HG03439 (cell line): ENCODE data around the gene TRIM65.
"Not testable (repeated sequence)": the region's sequence is repeated elsewhere in the genome, so short reads cannot be mapped to it uniquely, and the experiment has no call there.

Experiments used
- ATAC-seq: cut with Tn5 transposase; IDR thresholded peaks from one replicate; pipeline ENCODE4 v1.9.1; 2021; ENCODE audit warnings: mild to moderate bottlenecking, moderate library complexity; ENCODE audit not compliant: unreplicated experiment

TRIM65 gene

DNA sequence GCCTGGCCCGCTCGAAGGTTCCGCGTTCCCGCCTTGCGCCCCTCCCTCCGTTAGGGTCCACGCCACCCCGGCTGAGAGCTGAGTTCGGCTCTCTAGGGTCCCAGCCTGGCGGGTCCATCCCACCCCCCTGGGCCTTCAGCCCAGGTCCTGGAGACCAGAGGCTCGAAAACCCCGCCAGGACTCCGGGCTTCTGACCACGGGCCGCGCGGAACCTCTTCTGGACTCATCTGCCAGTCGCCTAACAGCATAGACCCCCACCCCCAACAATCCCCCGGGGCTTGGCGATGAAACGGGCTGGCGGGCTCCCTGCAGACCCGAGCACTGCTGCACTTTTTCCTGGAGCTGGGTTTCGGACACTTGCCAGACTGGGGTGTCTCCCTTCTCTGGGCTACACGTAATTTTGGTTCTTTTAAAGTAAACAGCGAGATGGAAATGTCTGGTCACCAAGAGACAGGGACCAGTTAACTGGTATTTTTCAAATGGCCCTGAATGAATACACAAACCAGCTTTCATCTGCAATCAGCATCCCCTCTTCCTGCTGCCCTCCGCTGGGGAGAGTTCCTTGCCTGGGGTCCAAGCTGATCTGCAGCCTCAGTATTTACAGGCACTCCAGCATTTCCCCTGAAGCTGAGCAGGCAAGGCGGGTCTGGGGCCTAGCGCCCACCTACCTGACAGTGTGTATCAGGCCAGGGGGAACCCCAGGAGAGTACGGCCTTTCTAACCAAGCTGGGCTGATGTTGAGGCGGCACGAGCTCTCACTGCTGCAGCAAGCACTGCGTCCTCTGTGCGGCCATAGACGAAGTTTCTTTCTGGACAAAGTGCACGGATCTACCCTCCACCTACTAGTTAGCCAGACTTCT, 639 bp upstream of the TRIM65 start:
- ATAC-seq = no peak

DNA sequence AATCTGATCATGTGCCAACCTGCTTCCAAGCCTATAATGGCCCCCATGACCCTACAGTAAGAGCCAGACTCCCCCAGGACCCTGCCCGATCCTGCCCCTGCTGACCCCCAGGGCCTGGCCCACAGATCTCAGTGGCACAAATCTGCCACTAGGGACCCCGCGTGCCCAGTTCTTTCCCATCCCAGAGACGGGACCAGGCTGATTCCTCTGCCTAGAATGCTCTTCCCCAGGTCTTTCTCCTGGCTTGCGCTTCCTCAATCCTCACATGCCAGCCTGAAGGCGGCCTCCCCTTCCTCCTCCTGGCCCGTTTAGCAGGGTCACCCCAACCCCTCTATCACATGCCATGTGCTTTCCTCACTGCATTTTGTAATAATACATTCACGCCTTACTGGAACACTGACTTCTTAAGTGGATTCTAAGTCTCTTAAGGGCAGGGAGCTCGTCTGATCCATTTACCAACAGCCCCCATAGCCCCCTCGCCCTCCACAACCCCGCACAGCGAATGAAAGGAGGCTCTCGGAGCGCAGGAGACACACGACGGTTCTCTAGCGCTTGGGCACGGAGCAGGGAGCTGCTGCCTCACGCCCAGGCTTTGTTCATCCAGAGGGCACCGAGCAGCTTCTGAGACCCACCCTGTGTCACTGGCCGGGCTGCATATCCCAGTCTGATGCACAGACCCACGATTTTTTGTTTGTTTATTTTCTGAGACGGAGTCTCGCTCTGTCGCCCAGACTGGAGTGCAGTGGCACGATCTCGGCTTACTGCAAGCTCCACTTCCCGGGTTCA, 1.2 kb downstream of the TRIM65 start:
- ATAC-seq = no peak

DNA sequence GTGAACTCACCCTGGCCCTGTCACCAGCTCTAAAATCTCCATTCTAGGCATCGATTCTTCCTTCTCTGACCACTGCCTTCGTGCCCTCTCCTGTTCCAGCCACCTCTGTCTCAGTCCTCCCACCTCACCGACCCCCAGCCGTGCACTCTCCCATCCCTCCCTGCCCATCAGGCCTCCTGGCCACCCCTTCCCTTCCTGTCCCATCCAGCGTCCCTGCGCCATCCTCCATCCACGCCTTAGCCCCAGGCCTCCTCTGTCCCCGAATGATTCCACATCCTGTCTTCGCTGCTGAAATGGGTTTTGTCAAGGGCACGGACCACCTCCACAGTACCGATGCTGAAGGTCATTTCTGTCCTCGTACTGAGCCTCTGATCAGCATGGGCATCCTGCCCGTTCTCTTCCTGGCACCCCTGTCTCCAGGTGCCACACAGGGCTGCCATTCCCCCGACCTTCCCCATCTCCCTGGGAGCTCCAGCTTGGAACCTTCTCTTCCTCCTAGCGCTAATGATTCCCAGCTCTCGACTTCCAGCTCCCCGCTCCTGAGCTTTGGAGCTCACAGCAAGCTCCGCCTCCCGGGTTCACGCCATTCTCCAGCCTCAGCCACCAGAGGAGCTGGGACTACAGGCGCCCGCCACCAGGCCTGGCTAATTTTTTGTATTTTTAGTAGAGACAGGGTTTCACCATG, 2.6 kb downstream of the TRIM65 start:
- ATAC-seq = no peak

DNA sequence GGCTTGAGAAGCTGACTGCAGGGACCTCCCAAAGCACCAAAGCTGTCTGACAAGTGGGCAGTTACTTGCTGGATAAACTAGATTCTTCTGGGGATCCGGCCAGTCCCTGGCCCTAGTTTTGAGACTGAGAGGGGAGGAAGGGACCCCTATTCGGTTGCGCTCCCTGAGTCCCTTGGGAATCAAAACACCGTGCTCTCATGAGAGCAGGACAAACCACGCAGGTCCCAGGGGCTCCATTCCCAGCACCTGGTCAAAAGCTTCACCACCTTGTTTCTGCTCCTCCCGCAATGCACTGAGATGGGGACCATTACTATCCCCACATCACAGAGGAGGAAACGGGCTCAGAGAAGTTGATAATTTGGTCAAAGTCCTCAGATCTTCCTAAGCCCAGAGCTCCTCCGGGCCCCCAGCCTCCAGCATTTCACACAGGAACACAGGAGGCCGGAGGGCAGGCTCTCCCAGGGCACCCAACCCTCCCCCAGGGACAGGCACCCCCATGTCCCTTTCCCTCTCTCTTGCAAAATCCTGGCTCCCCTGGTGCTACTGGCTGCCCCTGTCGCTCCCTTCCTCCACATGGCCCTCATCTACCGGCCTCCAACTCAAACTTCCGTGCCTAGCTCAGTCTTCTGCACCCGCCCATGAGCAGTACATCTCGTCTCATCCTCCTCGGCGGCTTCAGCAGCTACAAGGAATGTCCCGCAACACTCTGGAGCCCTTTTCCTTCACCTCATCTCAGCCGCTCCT, 3.3 kb downstream of the TRIM65 start:
- ATAC-seq = no peak

DNA sequence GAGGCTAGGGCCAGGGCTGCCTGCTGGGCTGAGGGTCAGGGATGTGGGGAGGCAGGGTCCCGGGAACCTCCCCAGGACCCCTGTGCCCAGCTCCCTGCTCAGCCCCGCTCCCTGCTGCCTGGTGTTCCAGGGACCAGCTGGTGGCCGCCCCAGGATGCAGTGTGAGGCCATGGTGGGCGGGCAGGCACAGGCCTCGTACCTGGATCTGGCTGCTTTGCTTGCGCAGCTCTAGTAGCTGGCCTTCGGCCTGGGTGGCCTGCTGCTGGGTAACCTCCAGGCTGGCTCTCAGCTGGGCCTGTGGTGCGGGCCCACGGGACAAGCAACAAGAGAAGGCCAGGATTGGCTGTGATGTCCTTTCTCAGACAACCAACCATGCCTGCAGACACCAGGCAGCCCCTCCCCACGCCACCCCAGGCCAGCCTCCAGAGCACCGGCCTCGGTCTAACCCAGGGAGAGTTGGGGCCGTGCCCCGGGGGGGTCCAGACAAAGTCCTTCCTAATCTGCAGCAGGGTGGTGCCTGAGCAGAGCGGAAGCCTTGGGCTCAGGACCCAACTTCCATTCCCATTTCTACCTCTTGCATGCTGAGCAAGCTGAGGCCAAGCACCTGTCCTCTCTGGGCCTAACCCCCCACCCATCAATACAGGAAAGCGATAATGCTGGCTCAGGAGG, 4.1 kb downstream of the TRIM65 start:
- no peak for ATAC-seq

DNA sequence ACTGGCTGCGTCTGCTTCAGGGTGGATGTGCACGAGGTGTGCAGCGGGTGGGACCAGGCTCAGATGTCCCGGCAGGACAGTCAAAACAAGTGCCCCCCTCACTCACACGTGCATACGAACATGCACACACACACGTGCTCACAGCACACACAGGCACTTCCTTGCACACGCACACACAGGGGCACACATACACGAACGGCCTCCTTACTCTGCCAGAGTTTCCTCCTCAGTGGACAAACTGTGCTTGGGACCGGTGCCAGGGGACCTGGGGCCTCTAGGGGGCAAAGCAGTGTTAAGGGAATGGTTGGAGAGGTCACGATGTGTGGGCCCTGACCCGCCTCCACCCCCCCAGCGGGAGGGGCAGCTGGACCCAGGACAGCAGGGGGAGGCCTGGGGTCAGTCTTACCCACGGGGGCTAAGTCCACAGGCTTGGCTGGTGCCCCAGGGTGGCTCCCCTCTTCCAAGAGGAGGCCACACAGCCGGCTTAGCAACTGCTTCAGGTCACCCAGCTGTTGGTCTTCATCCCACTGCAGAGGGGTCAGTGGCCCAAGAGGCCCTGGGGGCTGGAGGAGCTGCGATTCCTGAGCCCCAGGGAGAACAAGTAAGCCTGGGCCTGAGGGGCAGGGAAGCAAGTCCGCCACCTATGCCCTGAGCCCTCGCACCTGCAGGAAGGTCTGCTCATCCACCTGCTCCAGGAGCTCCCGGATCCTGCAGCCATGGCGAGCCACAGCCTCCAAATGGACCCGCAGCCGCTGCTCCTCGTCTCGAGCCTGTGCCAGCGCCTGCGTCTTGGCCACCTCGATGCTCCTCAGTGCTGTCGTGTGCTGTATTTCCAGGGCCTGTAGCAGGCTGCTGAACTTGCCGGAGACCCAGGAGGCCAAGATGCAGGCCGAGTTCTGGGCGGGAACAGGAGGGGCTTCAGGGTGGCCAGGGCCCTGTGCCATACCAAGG, 4.9 kb downstream of the TRIM65 start:
- no peak for ATAC-seq

DNA sequence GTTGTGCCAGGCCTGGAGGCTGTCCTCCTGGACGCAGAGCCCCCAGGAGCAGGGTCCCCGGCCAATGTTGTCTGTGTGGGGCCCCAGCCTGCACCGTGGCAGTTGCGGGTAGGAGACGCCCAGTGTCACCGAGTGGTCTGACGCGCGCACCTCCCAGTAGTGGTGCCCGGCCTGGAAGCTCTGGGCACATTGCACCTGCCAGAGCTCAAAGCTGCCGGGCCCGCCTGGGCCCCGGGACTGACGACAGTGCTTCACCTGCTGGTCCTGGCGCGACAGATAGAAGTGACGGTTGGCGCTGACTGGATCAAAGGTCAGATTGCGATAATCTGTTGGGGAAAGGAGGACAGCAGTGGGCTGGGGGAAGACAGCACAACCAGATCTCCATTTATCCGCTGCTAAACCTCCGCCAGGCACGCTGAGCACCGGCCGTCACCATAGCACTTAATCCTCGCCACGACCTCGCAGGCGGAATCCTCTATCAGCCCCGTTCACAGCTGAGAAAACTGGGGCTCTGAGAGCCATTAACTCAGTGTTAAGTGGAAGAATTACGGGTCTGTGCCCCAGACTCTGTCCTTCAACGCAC, 5.6 kb downstream of the TRIM65 start:
- no peak for ATAC-seq

DNA sequence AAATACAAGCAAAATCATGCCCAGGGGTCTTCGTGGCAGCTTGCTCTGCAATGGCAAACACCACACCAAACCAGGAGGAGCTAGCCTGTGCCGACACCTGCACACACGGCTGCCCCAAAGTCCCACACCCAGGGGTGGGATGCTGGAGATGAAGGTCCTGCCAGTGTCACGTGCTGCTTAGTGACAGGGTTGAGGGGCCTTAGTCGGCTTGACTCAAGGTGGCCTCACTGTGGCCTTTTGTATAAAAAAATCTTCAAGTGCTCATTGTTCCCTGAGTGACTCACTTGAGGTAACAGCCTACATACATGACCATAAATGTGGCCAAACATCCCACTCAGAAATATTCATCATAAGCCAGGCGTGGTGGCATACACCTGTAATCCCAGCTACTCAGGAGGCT, 7.3 kb downstream of the TRIM65 start:
- no peak for ATAC-seq

DNA sequence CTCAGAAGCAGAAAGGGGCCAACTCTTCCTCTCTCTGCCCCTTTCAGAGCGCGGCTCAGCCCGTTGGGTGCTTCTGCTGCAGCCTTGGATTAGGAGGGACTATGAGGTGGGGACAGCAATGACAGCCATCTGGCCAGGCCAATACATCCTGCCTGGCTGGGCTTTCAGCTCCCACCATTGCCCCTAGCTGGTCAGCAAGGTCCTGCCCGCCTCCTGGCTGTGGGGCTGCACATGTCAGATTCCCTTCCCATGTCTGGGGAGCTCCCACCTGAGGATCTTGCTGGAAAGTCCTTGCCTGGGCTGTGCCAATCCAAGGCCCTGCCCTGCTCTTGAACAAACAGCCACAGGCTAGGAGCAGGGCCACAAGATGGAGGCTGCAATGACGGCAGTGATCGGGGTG, 8.3 kb downstream of the TRIM65 start:
- ATAC-seq = no peak

DNA sequence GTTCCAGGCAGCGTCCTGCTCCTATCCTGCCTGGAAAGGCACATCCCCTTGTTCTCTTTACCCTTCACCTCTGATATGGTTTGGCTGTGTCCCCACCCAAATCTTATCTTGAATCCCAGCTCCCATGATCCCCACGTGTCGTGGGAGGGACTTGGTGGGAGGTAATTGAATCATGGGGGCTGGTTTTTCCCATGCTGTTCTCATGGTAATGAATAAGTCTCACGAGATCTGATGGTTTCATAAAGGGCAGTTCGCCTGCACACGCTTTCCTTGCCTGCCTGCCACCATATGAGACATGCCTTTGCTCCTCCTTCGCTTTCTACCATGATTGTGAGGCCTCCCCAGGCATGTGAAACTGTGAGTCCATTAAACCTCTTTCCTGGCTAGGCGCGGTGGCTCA, 10.9 kb downstream of the TRIM65 start:
- not testable (repeated sequence) for ATAC-seq

DNA sequence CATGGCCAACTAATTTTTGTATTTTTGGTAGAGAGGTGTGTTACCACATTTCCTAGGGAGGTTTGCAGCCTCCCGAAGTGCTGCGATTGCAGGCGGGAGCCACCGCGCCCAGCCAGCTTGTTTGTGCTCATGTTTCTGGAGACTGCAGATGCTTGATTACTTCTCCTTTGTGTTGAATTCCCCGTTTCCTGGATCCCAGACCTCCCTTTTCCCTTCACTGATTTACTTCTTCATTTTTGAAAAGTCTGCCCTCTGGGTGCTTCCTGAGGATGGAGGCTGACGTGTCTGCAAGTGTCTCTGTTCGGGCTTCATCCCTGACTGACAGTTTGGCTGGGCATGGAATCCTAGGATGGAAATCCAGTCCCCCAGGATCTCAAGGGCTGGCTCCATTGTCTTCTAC, 11.3 kb downstream of the TRIM65 start:
- no peak for ATAC-seq

DNA sequence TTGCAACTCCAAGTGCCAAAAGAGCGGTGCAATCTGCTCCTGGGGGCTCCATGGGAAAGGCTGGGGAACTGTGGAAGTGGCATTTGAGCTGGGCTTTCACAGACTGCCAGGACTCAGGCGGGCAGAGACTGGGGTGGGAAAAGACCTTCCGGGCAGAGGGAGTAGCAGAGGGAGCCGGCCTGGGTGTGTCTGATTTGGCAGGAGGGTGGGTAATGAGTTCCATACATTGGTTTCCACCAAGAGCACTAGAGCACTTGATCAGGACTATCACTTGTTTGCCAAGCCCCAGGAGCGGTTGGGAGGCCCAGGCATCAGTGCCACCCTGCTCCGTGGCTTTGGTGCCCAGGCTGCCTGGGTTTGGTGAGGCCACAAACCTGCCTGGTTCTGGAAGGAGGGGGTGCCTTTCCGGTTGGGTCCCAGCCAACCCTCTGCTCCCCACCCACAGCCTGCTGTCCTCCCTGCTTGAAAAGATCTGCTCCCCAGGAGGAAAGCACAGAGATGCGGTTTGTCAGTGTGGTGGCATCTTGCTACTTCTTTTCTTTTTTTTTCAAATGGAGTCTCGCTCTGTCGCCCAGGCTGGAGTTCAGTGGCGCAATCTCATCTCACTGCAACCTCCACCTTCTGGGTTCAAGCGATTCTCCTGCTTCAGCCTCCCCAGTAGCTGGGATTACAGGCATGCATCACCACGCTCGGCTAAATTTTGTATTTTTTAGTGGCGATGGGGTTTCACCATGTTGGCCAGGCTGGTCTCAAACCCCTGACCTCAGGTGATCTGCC, 14.9 kb downstream of the TRIM65 start:
- ATAC-seq = no peak

DNA sequence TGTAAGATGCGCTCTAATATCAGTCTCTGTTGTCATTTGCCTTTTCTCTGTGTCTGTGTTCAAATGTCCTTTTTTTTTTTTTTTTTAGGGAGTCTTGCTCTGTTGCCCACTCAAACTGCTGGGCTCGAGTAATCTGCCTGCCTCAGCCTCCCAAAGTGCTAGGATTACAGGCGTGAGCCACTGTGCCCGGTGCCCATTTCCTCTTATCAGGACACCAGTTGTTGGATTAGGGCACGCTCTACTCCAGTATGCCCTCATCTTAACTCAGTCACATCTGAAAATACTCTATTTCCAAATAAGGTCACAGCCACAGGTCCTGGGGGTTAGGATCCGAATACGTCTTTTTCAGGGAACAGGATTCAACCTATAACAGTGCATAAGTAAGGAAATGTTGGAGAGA, 16.5 kb downstream of the TRIM65 start:
- no peak for ATAC-seq

DNA sequence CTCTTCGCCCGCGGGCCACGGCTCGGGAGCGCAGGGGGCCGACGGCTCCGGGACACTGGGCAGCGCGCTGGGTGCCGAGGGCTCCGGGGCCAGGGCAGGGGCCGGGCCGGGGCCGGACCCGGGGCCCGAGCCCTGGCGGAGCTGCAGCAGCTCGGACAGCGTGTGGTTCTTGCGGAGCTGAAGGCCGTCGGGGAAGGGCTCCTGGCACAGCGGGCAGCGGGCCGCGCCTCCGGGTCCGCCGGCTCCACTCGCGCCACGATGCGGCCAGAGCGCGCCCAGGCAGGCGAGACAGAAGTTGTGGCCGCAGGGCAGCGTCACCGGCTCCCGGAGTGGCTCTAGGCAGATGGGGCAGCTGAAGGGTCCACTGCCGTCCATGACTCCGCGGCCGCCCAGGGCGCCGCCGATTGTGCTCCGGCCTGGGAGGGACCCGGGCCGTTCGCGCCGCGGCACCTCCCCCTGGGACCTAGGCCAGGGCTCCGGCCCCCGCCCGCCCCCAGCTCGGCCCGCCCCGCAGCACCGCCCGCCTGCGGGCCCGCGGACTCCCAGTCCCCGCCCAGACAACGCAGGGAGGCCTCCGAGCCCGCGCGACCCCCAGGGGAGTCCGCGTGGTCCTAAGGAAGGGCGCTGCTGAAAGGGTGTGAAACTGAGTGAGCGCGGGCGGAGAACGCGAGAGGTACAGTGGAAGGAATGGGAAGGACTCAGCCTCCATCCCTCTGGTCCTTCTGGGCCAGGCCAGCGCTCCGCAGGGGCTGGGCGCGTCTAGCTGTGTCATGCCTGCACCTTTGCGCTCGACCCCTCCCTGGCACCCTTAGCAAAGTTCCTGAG, 18.4 kb downstream of the TRIM65 start, which contains the start of gene TRIM47:
TRIM47 (minus strand) TSS at position 408 of the 825 bp plus-strand sequence; CDS start at position 375, 33 bp downstream.
- no peak for ATAC-seq

DNA sequence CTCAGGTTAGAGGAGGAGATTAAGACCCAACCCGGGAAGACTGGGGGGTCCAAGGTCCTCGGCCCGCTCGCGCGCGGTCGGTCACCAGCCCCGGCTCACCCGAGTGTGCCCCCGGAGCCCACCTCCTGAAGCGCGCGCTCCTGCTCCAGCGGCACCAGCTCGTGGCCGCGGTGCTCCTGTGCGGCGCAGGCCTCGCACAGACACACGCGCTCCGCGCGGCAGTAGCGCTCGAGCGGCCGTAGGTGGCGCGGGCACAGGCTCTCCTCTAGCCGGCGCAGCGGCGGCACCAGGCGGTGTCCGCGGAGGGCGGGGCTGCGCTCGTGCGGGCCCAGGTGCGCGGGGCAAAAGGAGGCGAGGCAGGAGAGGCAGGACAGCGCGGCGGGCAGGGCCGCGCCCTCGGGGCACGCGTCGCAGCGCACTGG, 19.0 kb downstream of the TRIM65 start:
- ATAC-seq = no peak

DNA sequence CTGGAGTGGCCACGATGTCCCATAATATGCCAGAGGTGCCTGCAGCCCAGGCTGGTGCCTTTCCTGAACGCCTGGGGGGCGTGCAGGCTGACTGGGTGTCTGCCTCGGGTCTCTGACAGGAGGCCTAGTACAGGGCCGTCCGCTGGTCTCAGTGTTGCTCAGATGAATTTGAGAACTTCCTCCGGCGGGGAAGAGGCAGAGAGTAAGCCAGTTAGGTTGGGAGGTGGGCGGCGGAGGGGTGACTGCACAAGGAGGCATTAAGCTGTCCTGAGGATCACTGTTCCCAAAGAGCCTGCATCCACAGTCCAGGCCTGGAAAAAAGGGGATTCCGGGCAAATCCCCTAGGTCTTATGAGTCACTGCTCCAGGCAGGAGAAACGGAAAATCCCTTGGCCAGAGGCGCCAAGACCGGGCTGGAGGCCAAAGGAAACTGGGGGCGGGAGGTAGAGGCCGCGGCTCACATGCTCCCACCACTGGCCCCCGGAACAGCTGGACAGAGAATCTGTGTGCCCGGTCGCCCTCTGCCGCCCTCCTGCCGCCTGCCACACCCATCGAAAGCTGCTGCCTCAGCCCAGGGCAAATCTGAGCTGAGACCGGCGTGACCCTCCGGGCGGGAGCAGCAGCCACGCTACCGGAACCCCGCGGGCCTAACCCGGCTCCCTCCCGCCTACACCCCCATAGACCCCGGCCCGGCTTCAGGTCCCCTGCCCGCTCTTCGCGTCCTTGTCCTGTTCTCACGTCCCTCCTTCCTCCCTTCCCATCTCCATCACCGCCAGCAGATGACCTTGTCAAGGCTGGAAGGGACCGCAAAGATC, 19.6 kb downstream of the TRIM65 start:
- no peak for ATAC-seq
